Cardiac fibroblast (primary cell): ENCODE data around the gene SLC9A5.
A peak's percentile ranks its signal among the peaks of the same experiment; 100 is the strongest.

Experiments used
- DNase-seq, 2 donors: peaks; one replicate each; pipeline versions ENCODE4 v3.0.0 to v3.0.0-alpha.2; 2010; ENCODE audit warnings: low read depth in 2 of 2
- H3K4me3 ChIP-seq, 2 donors: replicated peaks in 1 of 2; 1 replicate in 1 of 2; 2 replicates in 1 of 2; pipeline ENCODE4 v1.5.1; 2011; ENCODE audit warnings: low read depth in 2 of 2, low read length in 2 of 2, mild to moderate bottlenecking in 2 of 2, moderate library complexity in 1 of 2
- TF ChIP-seq, protein P1 (sequence below): IDR thresholded peaks from one replicate; pipeline ENCODE4 v1.5.1; 2011; ENCODE audit warnings: low read depth, mild to moderate bottlenecking, low read length, inconsistent platforms

SLC9A5 gene

DNA sequence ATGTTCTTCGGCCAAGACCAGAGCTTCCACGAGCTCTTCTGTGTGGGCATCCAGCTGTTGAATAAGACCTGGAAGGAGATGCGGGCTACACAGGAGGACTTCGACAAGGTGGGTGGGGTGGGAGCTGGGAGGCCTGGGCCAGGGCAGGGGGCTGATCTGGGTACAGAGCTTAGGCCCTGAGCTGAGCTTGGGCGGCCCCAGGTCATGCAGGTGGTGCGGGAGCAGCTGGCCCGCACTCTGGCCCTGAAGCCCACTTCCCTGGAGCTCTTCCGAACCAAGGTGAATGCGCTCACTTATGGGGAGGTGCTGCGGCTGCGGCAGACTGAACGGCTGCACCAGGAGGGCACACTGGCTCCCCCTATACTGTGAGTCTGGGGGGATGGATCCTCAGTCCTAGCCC, 46.4 kb upstream of the SLC9A5 start:
- TF ChIP-seq, protein P1, sequence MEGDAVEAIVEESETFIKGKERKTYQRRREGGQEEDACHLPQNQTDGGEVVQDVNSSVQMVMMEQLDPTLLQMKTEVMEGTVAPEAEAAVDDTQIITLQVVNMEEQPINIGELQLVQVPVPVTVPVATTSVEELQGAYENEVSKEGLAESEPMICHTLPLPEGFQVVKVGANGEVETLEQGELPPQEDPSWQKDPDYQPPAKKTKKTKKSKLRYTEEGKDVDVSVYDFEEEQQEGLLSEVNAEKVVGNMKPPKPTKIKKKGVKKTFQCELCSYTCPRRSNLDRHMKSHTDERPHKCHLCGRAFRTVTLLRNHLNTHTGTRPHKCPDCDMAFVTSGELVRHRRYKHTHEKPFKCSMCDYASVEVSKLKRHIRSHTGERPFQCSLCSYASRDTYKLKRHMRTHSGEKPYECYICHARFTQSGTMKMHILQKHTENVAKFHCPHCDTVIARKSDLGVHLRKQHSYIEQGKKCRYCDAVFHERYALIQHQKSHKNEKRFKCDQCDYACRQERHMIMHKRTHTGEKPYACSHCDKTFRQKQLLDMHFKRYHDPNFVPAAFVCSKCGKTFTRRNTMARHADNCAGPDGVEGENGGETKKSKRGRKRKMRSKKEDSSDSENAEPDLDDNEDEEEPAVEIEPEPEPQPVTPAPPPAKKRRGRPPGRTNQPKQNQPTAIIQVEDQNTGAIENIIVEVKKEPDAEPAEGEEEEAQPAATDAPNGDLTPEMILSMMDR: no peak
- DNase-seq: no peak
- H3K4me3 ChIP-seq: no peak overlapping the region

DNA sequence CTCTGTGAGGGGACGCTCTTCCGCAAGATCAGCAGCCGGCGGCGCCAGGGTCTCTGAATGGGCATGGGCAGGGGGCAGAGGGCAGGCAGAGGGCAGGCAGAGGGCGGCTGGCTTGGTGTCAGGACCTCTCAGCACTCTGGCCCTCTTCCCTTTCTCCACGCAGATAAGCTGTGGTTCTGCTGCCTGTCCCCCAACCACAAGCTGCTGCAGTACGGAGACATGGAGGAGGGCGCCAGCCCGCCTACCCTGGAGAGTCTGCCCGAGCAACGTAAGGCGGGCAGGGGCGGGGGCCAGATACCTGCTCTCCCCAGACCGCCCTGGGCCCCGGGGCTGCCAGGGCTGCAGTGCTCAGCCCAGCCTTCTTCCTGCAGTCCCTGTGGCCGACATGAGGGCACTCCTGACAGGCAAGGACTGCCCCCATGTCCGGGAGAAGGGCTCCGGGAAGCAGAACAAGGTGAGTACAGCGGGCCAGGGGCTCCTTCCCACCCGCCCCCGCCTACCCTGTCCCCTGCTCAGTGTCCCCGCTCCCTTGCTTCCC, 45.8 kb upstream of the SLC9A5 start:
- H3K4me3 ChIP-seq: no peak overlapping the region
- no peak for DNase-seq
- TF ChIP-seq, protein P1: no peak

DNA sequence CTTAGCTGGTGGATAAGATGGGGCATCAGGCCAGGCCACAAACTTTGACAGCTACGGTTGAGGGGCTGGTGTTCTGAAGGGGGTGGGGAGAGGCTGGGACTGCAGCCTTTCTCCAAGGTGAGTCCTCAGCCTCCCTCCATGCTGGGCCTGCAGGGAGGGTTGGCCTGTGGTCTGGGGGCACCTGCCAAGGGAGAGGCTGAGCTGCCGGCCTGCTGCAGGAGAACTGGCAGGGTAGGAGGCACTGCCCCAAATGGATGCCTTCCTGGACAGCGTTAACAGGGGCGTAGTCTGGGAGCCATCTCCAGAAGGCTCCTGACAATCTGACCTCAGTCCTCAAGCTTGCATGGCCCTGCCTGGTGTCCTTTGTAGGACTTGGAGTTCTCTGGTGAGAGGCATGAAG, 44.7 kb upstream of the SLC9A5 start:
- DNase-seq: no peak
- TF ChIP-seq, protein P1: no peak
- H3K4me3 ChIP-seq: no peak overlapping the region

DNA sequence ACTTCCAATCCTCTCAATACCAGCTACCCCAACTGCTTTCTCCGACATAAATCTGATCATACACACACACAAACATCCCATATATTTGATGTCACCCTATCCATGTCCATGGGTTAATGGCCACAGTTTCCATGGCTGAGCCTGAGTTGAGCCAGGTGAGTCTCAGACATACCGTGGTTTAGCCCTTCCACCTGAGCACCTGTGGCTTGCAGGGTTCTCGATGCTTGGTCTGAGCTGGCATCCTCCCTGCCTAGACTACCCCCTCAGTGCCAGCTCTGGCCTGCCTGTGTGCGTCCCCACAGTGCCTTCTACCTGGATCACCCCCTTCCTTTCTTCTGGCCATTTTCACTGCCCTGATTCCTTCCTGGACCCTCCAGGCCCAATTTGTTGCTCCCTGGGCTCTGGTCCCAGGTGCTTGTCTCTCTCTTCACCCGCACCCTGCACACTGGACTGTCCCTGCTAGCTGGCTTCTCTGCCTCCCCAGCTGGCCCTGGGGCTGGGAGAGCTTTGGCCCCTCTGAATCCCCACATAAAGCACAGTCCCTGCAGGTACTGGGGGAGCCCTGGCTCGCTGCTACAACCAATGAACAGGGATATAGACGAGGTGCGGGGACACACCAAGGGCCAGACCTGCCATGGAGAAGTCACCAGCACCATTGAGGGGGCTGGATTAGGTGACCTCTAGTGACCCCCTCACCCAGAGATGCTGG, 42.5 kb upstream of the SLC9A5 start:
- no peak for DNase-seq
- TF ChIP-seq, protein P1: no peak
- H3K4me3 ChIP-seq: no peak overlapping the region

DNA sequence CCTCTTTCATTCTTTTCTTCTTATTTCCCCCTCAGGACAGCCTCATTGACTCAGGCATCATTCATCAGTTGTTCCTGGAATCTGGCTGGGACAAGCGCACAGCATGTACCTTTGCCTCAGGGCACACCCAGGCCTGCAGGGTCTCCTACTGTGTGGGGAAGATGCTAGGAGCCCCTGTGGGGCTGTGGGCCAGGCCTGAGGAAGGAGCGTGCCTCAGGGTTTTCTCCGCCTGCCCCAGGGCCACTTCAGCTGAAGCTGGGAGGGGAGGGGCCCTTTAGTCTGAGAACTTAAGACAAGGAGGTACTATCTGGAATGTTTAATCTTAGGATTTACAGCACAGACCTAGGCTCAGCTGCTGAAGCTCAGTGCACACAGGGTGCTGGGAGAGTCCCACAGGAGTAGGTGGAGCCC, 41.9 kb upstream of the SLC9A5 start:
- no peak overlapping the region for H3K4me3 ChIP-seq
- peak in 1 of 2 donors; percentile 46 for DNase-seq
- TF ChIP-seq, protein P1: no peak

DNA sequence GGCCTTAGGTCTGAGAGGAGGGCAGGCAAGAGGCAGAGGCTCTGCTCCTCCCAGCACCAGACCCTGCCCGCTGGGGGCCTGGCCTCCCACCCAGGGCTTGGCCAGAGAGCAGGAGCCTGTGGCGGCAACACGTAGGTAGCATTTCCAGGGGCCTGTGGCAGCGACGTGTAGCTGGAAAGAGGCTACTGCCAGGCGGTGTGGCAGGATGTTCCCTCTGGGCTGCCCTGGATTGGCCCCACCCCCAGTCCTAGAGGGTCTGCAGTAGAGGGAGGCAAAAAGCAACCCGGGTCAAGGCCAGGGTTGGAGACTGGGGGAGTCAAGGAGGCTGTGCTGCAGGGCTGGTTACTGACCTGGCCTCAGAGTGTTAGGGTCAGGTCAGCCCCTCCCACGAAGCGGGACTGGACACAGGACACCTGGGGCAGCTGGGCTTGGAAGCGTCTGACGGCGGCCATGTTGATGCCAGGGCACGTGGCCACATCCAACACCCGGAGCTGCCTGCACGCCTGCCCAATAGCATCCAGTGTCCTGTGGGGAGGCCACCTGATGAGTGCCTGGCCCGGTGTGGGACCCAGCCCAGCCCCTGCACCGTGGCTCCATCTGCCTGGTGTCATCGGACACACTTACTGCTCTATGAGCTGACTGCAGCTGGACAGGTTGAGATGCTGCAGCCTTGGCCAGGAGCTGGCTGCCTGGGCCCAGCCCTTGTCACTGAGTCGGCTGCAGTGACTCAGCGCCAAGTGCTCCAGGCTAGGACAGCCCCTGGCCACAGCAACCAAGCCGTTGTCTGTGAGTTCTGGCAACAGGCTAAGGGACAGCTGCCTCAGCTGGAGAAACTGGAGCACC, 41.3 kb upstream of the SLC9A5 start:
- no peak overlapping the region for H3K4me3 ChIP-seq
- peak in 1 of 2 donors; percentile 49 for DNase-seq
- TF ChIP-seq, protein P1: no peak
